Measurements from ENCODE around the gene ZNF142.

ZNF142 gene

DNA sequence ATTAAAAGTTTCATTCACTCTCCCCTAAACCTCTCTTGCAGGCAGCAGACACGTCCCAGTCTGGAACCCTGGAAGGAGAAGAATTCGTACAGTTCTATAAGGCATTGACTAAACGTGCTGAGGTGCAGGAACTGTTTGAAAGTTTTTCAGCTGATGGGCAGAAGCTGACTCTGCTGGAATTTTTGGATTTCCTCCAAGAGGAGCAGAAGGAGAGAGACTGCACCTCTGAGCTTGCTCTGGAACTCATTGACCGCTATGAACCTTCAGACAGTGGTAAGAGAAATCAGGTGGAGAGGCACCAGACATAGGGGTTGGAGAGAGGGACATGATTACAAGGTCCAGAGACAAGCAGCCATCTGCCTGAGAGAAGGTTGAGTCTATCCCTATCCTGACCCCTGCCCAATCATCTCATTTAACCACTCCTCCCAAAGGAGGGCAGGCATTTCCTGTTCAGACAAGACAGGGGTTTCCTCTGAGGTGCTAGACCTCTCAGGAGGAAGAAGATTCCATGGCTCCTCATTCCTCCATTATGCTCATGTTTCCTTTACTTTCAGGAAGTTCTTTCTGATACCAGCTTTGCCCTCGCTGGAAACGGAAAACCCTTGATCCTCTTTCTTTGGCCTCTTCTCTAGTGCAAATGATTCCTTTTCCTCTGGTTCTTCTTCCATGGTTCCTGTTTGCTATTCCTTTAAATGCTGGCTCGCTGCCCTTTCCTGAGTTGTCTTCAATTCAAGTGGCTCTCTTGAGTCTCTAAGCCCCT is 36.6 kb downstream of the ZNF142 start:
- no peaks in the 10 kb centered on the region for H3K4me1 ChIP-seq (ENCODE audit: control insufficient read depth, insufficient read depth, low read length)
- no peak overlapping the region for H3K9ac ChIP-seq (ENCODE audit: low read length)
- H3K36me3 ChIP-seq (ENCODE audit: control insufficient read depth, insufficient read depth, low read length, severe bottlenecking), result peaks cover 5% of the 10 kb centered on the region
- no peaks in the 10 kb centered on the region for H3K27me3 ChIP-seq (replicated peaks; ENCODE audit: control insufficient read depth, insufficient read depth, low read length)
- no peak overlapping the region for H3K4me3 ChIP-seq (ENCODE audit: low read length)
- peak; percentile 33 for DNase-seq (ENCODE audit: low read depth)
- H3K9me3 ChIP-seq (ENCODE audit: control insufficient read depth, low read length), result no peaks in the 10 kb centered on the region

DNA sequence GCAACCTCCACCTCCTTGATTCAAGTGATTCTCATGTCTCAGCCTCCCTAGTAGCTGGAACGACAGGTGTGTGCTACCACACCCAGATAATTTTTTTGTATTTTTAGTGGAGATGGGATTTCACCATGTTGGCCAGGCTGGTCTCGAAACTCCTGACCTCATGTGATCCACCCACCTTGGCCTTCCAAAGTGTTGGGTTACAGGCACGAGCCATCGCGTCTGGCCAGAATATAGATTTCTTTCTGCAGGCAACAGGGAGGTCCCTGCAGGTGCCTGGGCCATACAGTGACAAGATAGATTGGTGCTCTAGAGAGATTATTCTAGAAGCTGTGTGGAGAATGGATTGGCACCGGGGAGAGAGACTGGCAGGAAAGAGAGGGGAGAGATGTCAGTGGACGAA is 38.4 kb downstream of the ZNF142 start:
- Histone ChIP-seq H3K36me3 (ENCODE audit: control insufficient read depth, insufficient read depth, low read length, severe bottlenecking) (peaks cover 5% of the 10 kb centered on the region), H3K9ac (ENCODE audit: low read length) (no peak overlapping the region), H3K27me3 (replicated peaks; ENCODE audit: control insufficient read depth, insufficient read depth, low read length) (no peaks in the 10 kb centered on the region), H3K4me1 (ENCODE audit: control insufficient read depth, insufficient read depth, low read length) (no peaks in the 10 kb centered on the region), H3K4me3 (ENCODE audit: low read length) (no peak overlapping the region), H3K9me3 (ENCODE audit: control insufficient read depth, low read length) (no peaks in the 10 kb centered on the region)
- DNase-seq (ENCODE audit: low read depth), result no peak

DNA sequence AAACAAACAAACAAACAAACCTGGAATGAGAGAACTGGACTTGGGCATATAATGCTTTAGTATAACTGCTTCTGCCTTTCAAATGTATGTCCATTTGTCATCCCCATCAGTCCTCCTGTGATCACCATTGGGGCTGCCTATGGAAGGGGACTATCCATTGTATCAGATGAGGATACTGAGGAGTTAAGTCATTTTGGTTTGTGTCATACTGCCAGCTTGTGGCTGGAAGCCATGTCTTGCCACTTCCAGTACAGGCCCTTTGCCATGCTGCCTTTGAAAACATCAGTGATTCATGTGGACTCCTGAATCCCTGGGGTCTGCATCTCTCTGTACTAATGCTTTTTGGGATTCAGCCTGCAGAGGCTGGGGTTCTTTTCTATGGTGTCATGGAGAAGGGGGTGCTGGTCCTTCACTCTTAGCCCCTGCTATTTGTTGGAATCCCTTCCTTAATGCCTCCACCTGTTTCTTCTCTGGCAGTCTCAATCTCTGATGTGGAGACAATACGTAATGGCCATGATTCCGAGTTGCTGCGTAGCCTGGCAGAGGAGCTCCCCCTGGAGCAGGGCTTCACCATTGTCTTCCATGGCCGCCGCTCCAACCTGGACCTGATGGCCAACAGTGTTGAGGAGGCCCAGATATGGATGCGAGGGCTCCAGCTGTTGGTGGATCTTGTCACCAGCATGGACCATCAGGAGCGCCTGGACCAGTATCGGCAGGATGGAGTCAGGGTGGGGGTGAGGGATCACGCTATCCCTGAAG is 41.1 kb downstream of the ZNF142 start:
- H3K9ac ChIP-seq (ENCODE audit: low read length), result no peak overlapping the region
- H3K36me3 ChIP-seq (ENCODE audit: control insufficient read depth, insufficient read depth, low read length, severe bottlenecking), result peaks cover 5% of the 10 kb centered on the region

DNA sequence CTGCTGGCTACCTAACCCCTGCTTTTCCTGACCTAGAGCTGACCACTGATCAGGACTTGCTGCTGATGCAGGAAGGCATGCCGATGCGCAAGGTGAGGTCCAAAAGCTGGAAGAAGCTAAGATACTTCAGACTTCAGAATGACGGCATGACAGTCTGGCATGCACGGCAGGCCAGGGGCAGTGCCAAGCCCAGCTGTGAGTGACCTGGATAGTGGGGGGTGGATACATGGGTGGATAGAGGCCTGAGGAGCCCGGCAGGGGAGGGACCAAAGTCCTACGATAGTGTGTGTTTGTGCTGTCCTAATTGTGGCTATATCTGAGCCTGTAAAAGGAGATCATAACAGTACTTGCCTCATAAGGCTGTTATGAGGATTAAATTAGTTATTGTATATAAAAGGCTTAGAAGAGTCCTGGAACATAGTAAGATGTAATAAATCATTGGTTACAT is 43.5 kb downstream of the ZNF142 start:
- Histone ChIP-seq H3K9ac (ENCODE audit: low read length) (no peak overlapping the region), H3K4me3 (ENCODE audit: low read length) (no peak overlapping the region), H3K4me1 (ENCODE audit: control insufficient read depth, insufficient read depth, low read length) (no peaks in the 10 kb centered on the region), H3K36me3 (ENCODE audit: control insufficient read depth, insufficient read depth, low read length, severe bottlenecking) (no peaks in the 10 kb centered on the region), H3K9me3 (ENCODE audit: control insufficient read depth, low read length) (no peaks in the 10 kb centered on the region), H3K27me3 (replicated peaks; ENCODE audit: control insufficient read depth, insufficient read depth, low read length) (no peaks in the 10 kb centered on the region)
- DNase-seq (ENCODE audit: low read depth), result no peak

More for the DNA sequence above, 41.1 kb downstream of the ZNF142 start:
- H3K4me1 ChIP-seq (ENCODE audit: control insufficient read depth, insufficient read depth, low read length), result no peaks in the 10 kb centered on the region
- H3K9me3 ChIP-seq (ENCODE audit: control insufficient read depth, low read length), result no peaks in the 10 kb centered on the region
- H3K4me3 ChIP-seq (ENCODE audit: low read length), result no peak overlapping the region
- H3K27me3 ChIP-seq (replicated peaks; ENCODE audit: control insufficient read depth, insufficient read depth, low read length), result no peaks in the 10 kb centered on the region
- DNase-seq (ENCODE audit: low read depth), result no peak

DNA sequence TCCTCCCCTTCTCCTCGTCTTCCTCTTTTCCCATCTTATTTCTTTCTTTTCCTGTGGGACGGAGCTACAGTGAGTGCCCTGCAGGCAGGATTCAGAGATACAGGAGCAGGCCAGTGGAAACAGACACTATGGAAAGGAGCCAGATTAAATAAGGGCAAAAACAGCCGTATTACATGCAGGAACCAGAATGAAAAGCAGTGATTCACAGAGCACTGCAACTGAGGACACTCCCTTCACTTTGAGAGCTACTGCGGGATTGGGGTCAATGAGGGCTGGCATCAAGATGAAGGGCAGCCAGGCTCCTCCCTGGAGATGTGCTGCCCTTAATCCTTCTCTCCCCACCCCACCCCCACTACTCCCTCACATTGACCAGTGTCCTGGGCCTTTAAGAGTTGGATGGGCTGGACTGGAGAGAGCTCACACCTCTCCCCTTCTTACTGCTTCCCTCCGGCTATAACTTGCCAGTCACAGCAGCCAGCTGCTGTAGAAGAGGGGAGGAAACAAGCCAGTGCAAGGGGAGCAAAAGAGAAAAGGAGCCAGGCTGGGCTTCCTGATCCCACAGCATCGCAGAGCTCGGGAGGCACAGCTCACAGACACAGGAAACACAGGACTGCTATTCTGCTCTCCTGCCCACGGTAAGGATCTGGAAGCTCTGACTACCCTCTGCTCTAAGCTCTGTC is 51.8 kb downstream of the ZNF142 start, which contains the start of gene PLCD4:
TSS of gene PLCD4 (plus strand) at position 464 of the 680 bp plus-strand sequence. CDS start 7,841 bp downstream, outside the sequence.
- Histone ChIP-seq H3K9me3 (ENCODE audit: control insufficient read depth, low read length) (no peaks in the 10 kb centered on the region), H3K4me1 (ENCODE audit: control insufficient read depth, insufficient read depth, low read length) (peaks cover 30% of the 10 kb centered on the region), H3K36me3 (ENCODE audit: control insufficient read depth, insufficient read depth, low read length, severe bottlenecking) (no peaks in the 10 kb centered on the region), H3K9ac (ENCODE audit: low read length) (peak within 1 kb of the TSS; percentile 71), H3K27me3 (replicated peaks; ENCODE audit: control insufficient read depth, insufficient read depth, low read length) (no peaks in the 10 kb centered on the region), H3K4me3 (ENCODE audit: low read length) (peak within 1 kb of the TSS; percentile 78)
- DNase-seq (ENCODE audit: low read depth), result peak; percentile 88

DNA sequence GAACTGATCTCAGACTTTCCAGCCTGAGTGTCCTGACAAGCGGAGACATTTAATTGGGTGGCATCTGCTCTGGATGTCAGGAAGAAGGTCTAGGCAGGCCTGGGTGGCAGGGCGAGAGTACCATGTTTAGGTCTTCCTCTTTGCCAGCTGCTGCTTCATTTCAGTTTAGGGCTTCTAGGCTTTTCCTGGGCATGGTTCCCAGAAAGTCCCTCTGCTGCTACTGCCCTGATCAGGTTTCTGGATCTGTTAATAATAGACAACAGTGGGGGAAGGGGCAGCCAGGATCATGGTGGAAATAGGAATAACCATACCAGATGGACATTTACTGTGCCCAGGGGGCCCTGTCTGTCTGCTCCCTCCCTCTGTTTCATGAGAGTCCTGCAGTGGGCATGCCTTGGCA is 54.0 kb downstream of the ZNF142 start:
- Histone ChIP-seq H3K4me1 (ENCODE audit: control insufficient read depth, insufficient read depth, low read length) (peaks cover 30% of the 10 kb centered on the region), H3K36me3 (ENCODE audit: control insufficient read depth, insufficient read depth, low read length, severe bottlenecking) (no peaks in the 10 kb centered on the region), H3K9ac (ENCODE audit: low read length) (no peak overlapping the region), H3K27me3 (replicated peaks; ENCODE audit: control insufficient read depth, insufficient read depth, low read length) (no peaks in the 10 kb centered on the region), H3K4me3 (ENCODE audit: low read length) (peak overlapping the region; percentile 9), H3K9me3 (ENCODE audit: control insufficient read depth, low read length) (no peaks in the 10 kb centered on the region)
- peak; percentile 79 for DNase-seq (ENCODE audit: low read depth)

Measured in adipocyte (in vitro differentiated cells).